Neural crest cell (in vitro differentiated cells): ENCODE measurements around the gene TLL1. TPM values are rescaled to one million over a fixed set of nuclear protein-coding genes. Genes with fewer than 3 reads are reported as not detected.

Experiments
- DNase-seq: peaks from one replicate; pipeline ENCODE4 v3.0.0; 2021; ENCODE audit warnings: low read depth, mixed read lengths, low spot score
- H3K27ac Mint-ChIP-seq: one replicate; pipeline ENCODE4 v1.8.0; 2021; ENCODE audit warnings: mild to moderate bottlenecking, mixed read lengths; ENCODE audit not compliant: unreplicated experiment
- H3K27me3 Mint-ChIP-seq: 2 replicates; pipeline ENCODE4 v1.8.0; 2021; ENCODE audit warnings: low read depth, mild to moderate bottlenecking, mixed read lengths
- H3K36me3 Mint-ChIP-seq: 2 replicates; pipeline ENCODE4 v1.8.0; 2021; ENCODE audit warnings: low read depth, mild to moderate bottlenecking, mixed read lengths
- H3K4me1 Mint-ChIP-seq: 2 replicates; pipeline ENCODE4 v1.8.0; 2021; ENCODE audit warnings: mixed read lengths
- H3K4me3 Mint-ChIP-seq: one replicate; pipeline ENCODE4 v1.8.0; 2021; ENCODE audit warnings: mild to moderate bottlenecking, mixed read lengths
- H3K9me3 Mint-ChIP-seq: 2 replicates; pipeline ENCODE4 v1.8.0; 2021; ENCODE audit warnings: mixed read lengths
- total RNA-seq: library from RNA; stranded (reverse); gene quantifications from 2 replicates; pipeline ENCODE4 v1.2.1, GENCODE V29; 2021
- TF ChIP-seq, protein P1 (sequence below): fragments of 200-600 bp; sonication (generic); conservative IDR thresholded peaks from 2 replicates; pipeline ENCODE4 v1.5.0; 2021; ENCODE audit warnings: antibody characterized with exemption, mild to moderate bottlenecking

Gene TLL1
- total RNA-seq, 1 donor from 2014 or later, result 2.2 TPM

DNA sequence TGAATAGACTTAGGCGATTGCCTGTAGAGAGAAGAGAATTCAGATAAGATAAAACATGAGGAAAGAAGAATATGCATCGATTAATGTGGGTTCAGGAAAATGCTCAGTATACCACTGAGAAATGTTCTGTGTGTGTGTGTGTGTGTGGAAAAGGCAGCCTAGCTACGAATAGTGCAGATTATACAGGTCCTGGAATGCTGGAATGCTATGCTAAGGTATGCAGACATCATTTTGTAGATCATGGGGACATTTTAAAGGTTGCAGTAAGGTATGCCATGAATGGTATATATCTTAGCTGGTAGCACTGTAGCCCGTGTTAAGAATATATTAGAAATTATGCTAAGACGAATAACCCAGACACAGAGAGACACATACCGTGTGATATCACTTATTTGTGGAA is 267.9 kb downstream of the TLL1 start:
- H3K27ac Mint-ChIP-seq, result no peak overlapping the region
- no peaks in the 10 kb centered on the region for H3K4me1 Mint-ChIP-seq
- no peak overlapping the region for H3K4me3 Mint-ChIP-seq
- peaks cover 24% of the 10 kb centered on the region for H3K27me3 Mint-ChIP-seq
- peaks cover 3% of the 10 kb centered on the region for H3K9me3 Mint-ChIP-seq
- TF ChIP-seq, protein P1, sequence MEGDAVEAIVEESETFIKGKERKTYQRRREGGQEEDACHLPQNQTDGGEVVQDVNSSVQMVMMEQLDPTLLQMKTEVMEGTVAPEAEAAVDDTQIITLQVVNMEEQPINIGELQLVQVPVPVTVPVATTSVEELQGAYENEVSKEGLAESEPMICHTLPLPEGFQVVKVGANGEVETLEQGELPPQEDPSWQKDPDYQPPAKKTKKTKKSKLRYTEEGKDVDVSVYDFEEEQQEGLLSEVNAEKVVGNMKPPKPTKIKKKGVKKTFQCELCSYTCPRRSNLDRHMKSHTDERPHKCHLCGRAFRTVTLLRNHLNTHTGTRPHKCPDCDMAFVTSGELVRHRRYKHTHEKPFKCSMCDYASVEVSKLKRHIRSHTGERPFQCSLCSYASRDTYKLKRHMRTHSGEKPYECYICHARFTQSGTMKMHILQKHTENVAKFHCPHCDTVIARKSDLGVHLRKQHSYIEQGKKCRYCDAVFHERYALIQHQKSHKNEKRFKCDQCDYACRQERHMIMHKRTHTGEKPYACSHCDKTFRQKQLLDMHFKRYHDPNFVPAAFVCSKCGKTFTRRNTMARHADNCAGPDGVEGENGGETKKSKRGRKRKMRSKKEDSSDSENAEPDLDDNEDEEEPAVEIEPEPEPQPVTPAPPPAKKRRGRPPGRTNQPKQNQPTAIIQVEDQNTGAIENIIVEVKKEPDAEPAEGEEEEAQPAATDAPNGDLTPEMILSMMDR, result no peak
- no peaks in the 10 kb centered on the region for H3K36me3 Mint-ChIP-seq
- DNase-seq, result no peak

GRCh38 chr4:166143227-166143626 is 270.2 kb downstream of the TLL1 start:
- Mint-ChIP-seq H3K4me3 (no peak overlapping the region), H3K4me1 (no peaks in the 10 kb centered on the region), H3K9me3 (peaks cover 3% of the 10 kb centered on the region), H3K36me3 (no peaks in the 10 kb centered on the region), H3K27ac (no peak overlapping the region), H3K27me3 (peaks cover 18% of the 10 kb centered on the region)
- TF ChIP-seq, protein P1, result no peak
- no peak for DNase-seq

DNA sequence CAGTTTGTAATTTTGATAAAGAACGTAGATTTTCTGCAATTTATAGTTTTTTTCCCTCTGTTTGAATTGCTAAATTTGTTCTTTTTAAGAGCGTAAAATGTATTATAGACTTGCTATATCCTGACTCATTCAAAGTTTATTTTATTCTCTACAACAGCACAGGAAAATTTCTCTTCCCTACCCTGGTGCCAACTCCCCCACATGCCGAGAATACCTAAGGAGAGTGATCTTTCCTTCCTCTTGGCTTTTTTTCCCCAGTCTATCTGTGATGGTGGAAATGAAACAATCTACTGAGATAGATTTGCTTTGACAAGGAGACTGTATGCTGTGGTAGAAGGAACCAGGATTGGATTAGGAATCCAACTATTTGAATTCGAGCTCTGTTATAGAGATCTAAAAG is 271.6 kb downstream of the TLL1 start:
- TF ChIP-seq, protein P1, result no peak
- Mint-ChIP-seq H3K9me3 (peaks cover 6% of the 10 kb centered on the region), H3K4me3 (no peak overlapping the region), H3K4me1 (no peaks in the 10 kb centered on the region), H3K36me3 (no peaks in the 10 kb centered on the region), H3K27ac (no peak overlapping the region), H3K27me3 (peaks cover 11% of the 10 kb centered on the region)
- DNase-seq, result no peak

- TF ChIP-seq, protein P1, result no peak
- H3K4me3 Mint-ChIP-seq, result no peak overlapping the region
- no peak for DNase-seq
Observed at GRCh38 chr4:166146806-166147540, 273.9 kb downstream of the TLL1 start.

More at GRCh38 chr4:166146806-166147540, 273.9 kb downstream of the TLL1 start:
- Mint-ChIP-seq H3K27me3 (peaks cover 5% of the 10 kb centered on the region), H3K9me3 (peaks cover 6% of the 10 kb centered on the region), H3K36me3 (no peaks in the 10 kb centered on the region), H3K4me1 (no peaks in the 10 kb centered on the region), H3K27ac (no peak overlapping the region)
